Ovary (tissue), 9 donors: ENCODE measurements around the gene SIK2. TPM values are rescaled to one million over a fixed set of nuclear protein-coding genes. Genes with fewer than 3 reads are reported as not detected.

Experiments used
- DNase-seq, 5 donors: peaks; one replicate each; pipeline ENCODE4 v3.0.0-alpha.2; 2019 to 2020
- H3K27ac ChIP-seq, 2 donors: fragments of 200-600 bp; one replicate each; pipeline versions ENCODE4 v1.5.1 to v1.8.0; 2019 to 2022
- H3K27me3 ChIP-seq: fragments of 200-600 bp; one replicate; pipeline ENCODE4 v1.8.0; 2022
- H3K36me3 ChIP-seq: fragments of 200-600 bp; sonication (generic); one replicate; pipeline ENCODE4 v1.5.1; 2019
- H3K4me1 ChIP-seq: one replicate; pipeline ENCODE4 v1.8.1; 2013; ENCODE audit warnings: mild to moderate bottlenecking, moderate library complexity; ENCODE audit not compliant: insufficient read depth
- H3K4me3 ChIP-seq: fragments of 200-600 bp; sonication (generic); one replicate; pipeline ENCODE4 v1.5.1; 2017
- H3K9me3 ChIP-seq, 2 donors: fragments of 200-600 bp in 1 of 2; sonication (generic) in 1 of 2; one replicate each; pipeline versions ENCODE4 v1.5.1 to v1.8.1; 2013 to 2019; ENCODE audit warnings: mild to moderate bottlenecking in 1 of 2, moderate library complexity in 1 of 2
- CTCF ChIP-seq, 3 donors: fragments of 450-650 bp in 2 of 3; fragments of 200-600 bp in 1 of 3; IDR thresholded peaks; one replicate each; pipeline versions ENCODE4 v1.5.1 to v1.8.0; 2016 to 2022; ENCODE audit warnings: antibody characterized with exemption in 3 of 3, mild to moderate bottlenecking in 1 of 3
- EP300 ChIP-seq: sonication (generic); formaldehyde crosslinking; IDR thresholded peaks from one replicate; pipeline ENCODE4 v1.6.1; 2017; ENCODE audit warnings: antibody characterized with exemption
- POLR2A ChIP-seq: fragments of 450-650 bp; IDR thresholded peaks from one replicate; pipeline ENCODE4 v1.6.1; 2017; ENCODE audit warnings: antibody characterized with exemption, mild to moderate bottlenecking, moderate library complexity
- WGBS, 3 donors: extraction: QIAGEN DNeasy Blood & Tissue Kit in 1 of 3; methylation state at CpG; one replicate each; pipeline versions ENCODE4 v1.1.5 to v1.1.7; 2013 to 2017; 5-methylcytosine and 5-hydroxymethylcytosine counted together
- intact Hi-C, 4 donors: fragments of 100-400 bp; cut with DNase I; formaldehyde crosslinking; loops; one replicate each; pipeline versions ENCODE4 v1.11.0 to v1.15.1; 2022 to 2023
- polyA plus RNA-seq, 2 donors: library from polyadenylated mRNA; stranded (reverse); fragments of 200-250 nt in 1 of 2; fragments of 350-450 nt in 1 of 2; fragmentation: Illumina TruSeq in 1 of 2; extraction: RNeasy Lipid Tissue Mini Kit (QIAGEN cat#74804) in 1 of 2; gene quantifications; one replicate each; pipeline ENCODE4 v1.2.3, GENCODE V29; 2013 to 2014
- total RNA-seq, 7 donors: library from RNA; depleted of rRNA in 2 of 7; stranded (reverse); fragments of >200 nt in 2 of 7; fragmentation: NEBNext Ultra II Directional in 3 of 7; extraction: Animal tissue kit (Norgen Biotek cat#: 25700) in 3 of 7; gene quantifications; one replicate each; pipeline versions ENCODE4 v1.1.0 to v1.2.4, GENCODE V29; 2016 to 2023
- donor health status: DM: no; HTN: no; CAD: no; lungs with moderate emphysema.
- donor health status: DM: no; HTN: no; CAD: no.
- donor health status: Bipolar disorder and iron deficiency.
- donor health status: DM: yes; HTN: yes; CAD: no.
- donor health status: DM: no; HTN: no; CAD: no.
- donor health status: DM: yes; HTN: yes; CAD: no.

Gene SIK2
- total and polyA plus RNA-seq, 9 donors: 13.7 to 50.5 (median 26.8) TPM

GRCh38 chr11:111639226-111639925 is 37.1 kb downstream of the SIK2 start:
- no peak overlapping the region for H3K27ac ChIP-seq
- intact Hi-C loops: no loop called here
- TF ChIP-seq EP300 (no peak), POLR2A (no peak), CTCF (IDR thresholded peaks at IDR 0.05) (no peak)
- peaks cover 3% of the 10 kb centered on the region for H3K4me1 ChIP-seq
- DNase-seq: no peak
- no peaks in the 10 kb centered on the region for H3K9me3 ChIP-seq
- H3K36me3 ChIP-seq: no peaks in the 10 kb centered on the region
- WGBS, 3 donors: 76 to 88% (median 86%) methylated on average over 1 of the region's 1 CpG
- H3K4me3 ChIP-seq: no peak overlapping the region
- H3K27me3 ChIP-seq: no peaks in the 10 kb centered on the region

GRCh38 chr11:111641339-111642015 is 39.2 kb downstream of the SIK2 start:
- WGBS, 3 donors: 89 to 92% (median 89%) methylated on average over 2 of the region's 2 CpGs
- TF ChIP-seq EP300 (no peak), CTCF (IDR thresholded peaks at IDR 0.05) (no peak), POLR2A (no peak)
- H3K4me3 ChIP-seq: no peak overlapping the region
- H3K4me1 ChIP-seq: peaks cover 3% of the 10 kb centered on the region
- no peaks in the 10 kb centered on the region for H3K36me3 ChIP-seq
- H3K27ac ChIP-seq: no peak overlapping the region
- no peak for DNase-seq
- intact Hi-C loops: no loop called here
- no peaks in the 10 kb centered on the region for H3K27me3 ChIP-seq
- no peaks in the 10 kb centered on the region for H3K9me3 ChIP-seq

GRCh38 chr11:111642542-111642941 is 40.3 kb downstream of the SIK2 start:
- DNase-seq: no peak
- Histone ChIP-seq H3K36me3 (no peaks in the 10 kb centered on the region), H3K4me1 (peaks cover 1% of the 10 kb centered on the region), H3K9me3 (no peaks in the 10 kb centered on the region), H3K4me3 (no peak overlapping the region), H3K27ac (no peak overlapping the region), H3K27me3 (no peaks in the 10 kb centered on the region)
- intact Hi-C loops: no loop called here
- WGBS, 3 donors: 85 to 95% (median 90%) methylated on average over 1 of the region's 1 CpG
- no peak for TF ChIP-seq EP300
- no peak for TF ChIP-seq POLR2A
- no peak for TF ChIP-seq CTCF (IDR thresholded peaks at IDR 0.05)

GRCh38 chr11:111644922-111645321 is 42.7 kb downstream of the SIK2 start:
- intact Hi-C loops: no loop called here
- no peak overlapping the region for H3K27ac ChIP-seq
- 99 to 100% (median 100%) methylated on average over 1 of the region's 1 CpG for WGBS, 3 donors

More at GRCh38 chr11:111644922-111645321, 42.7 kb downstream of the SIK2 start:
- Histone ChIP-seq H3K4me3 (no peak overlapping the region), H3K36me3 (no peaks in the 10 kb centered on the region), H3K9me3 (no peaks in the 10 kb centered on the region), H3K27me3 (no peaks in the 10 kb centered on the region), H3K4me1 (peaks cover 1% of the 10 kb centered on the region)
- DNase-seq: no peak
- TF ChIP-seq POLR2A: no peak
